Neural cell (in vitro differentiated cells): Measurements from ENCODE around the gene NUP98. TPM values are rescaled to one million over a fixed set of nuclear protein-coding genes. Genes with fewer than 3 reads are reported as not detected.

ENCODE experiments used
- H2AFZ ChIP-seq: fragments of 200-600, 300-800 bp; sonication (generic), shearing (Covaris generic); 2 replicates; pipeline ENCODE4 v1.6.0; 2014; ENCODE audit warnings: low read depth, mild to moderate bottlenecking, antibody characterized with exemption, low read length, moderate library complexity
- H3F3A ChIP-seq: fragments of 200-600 bp; shearing (Covaris generic); 2 replicates; pipeline ENCODE4 v1.6.1; 2016; ENCODE audit warnings: mild to moderate bottlenecking, moderate library complexity, mixed read lengths, antibody characterized with exemption, low read length; ENCODE audit not compliant: insufficient read depth, poor library complexity, severe bottlenecking
- H3K27ac ChIP-seq: fragments of 200-600, 300-800 bp; sonication (generic), shearing (Covaris generic); 2 replicates; pipeline ENCODE4 v1.5.1; 2014; ENCODE audit warnings: mild to moderate bottlenecking, low read length, moderate library complexity
- H3K27me3 ChIP-seq: fragments of 300-800, 200-600 bp; sonication (generic), shearing (Covaris generic); 2 replicates; pipeline ENCODE4 v1.6.0; 2014; ENCODE audit warnings: mild to moderate bottlenecking, low read depth, low read length, moderate library complexity; ENCODE audit not compliant: insufficient read depth
- H3K36me3 ChIP-seq: fragments of 300-800, 200-600 bp; sonication (generic), shearing (Covaris generic); 2 replicates; pipeline ENCODE4 v1.5.1; 2014; ENCODE audit warnings: mild to moderate bottlenecking, antibody characterized with exemption, low read length, moderate library complexity; ENCODE audit not compliant: insufficient read depth
- H3K4me2 ChIP-seq: fragments of 300-800, 200-600 bp; sonication (generic), shearing (Covaris generic); 2 replicates; pipeline ENCODE4 v1.6.0; 2014; ENCODE audit warnings: mild to moderate bottlenecking, low read length
- H3K4me3 ChIP-seq: fragments of 300-800, 200-600 bp; sonication (generic), shearing (Covaris generic); 2 replicates; pipeline ENCODE4 v1.5.1; 2014; ENCODE audit warnings: mild to moderate bottlenecking, low read length, moderate library complexity
- H3K79me2 ChIP-seq: fragments of 200-600 bp; shearing (Covaris generic); replicated peaks from 2 replicates; pipeline ENCODE4 v1.6.0; 2014; ENCODE audit warnings: mild to moderate bottlenecking, low read length, moderate library complexity; ENCODE audit not compliant: insufficient read depth
- H3K9ac ChIP-seq: fragments of 300-800, 200-600 bp; sonication (generic), shearing (Covaris generic); 2 replicates; pipeline ENCODE4 v1.6.1; 2016; ENCODE audit warnings: mild to moderate bottlenecking, low read length, mixed read lengths
- H3K9me2 ChIP-seq: fragments of 200-600 bp; shearing (Covaris generic); 2 replicates; pipeline ENCODE4 v1.6.1; 2016; ENCODE audit warnings: mild to moderate bottlenecking, low read length, mixed read lengths; ENCODE audit not compliant: insufficient read depth
- H3K9me3 ChIP-seq: fragments of 200-600, 300-800 bp; sonication (generic), shearing (Covaris generic); 2 replicates; pipeline ENCODE4 v1.6.1; 2016; ENCODE audit warnings: mild to moderate bottlenecking, mixed run types, low read length, moderate library complexity, mixed read lengths
- H4K20me1 ChIP-seq: fragments of 200-600 bp; shearing (Covaris generic); 2 replicates; pipeline ENCODE4 v1.6.1; 2016; ENCODE audit warnings: mild to moderate bottlenecking, mixed run types; ENCODE audit not compliant: insufficient read depth
- EP300 ChIP-seq: fragments of 450-650 bp; conservative IDR thresholded peaks from 2 replicates; pipeline ENCODE4 v1.6.1; 2014; ENCODE audit warnings: antibody characterized with exemption, mild to moderate bottlenecking, moderate library complexity; ENCODE audit not compliant: poor library complexity, severe bottlenecking
- EZH2 ChIP-seq: fragments of 200-600, 300-800 bp; shearing (Covaris generic), sonication (generic); IDR thresholded peaks from 2 replicates; pipeline ENCODE4 v1.6.1; 2014; ENCODE audit warnings: antibody characterized with exemption, low read length, borderline replicate concordance, mild to moderate bottlenecking; ENCODE audit not compliant: insufficient read depth, poor library complexity, severe bottlenecking
- MXI1 ChIP-seq: fragments of 450-650 bp; conservative IDR thresholded peaks from 2 replicates; pipeline ENCODE4 v1.6.1; 2014; ENCODE audit warnings: antibody characterized with exemption, mild to moderate bottlenecking; ENCODE audit not compliant: poor library complexity, severe bottlenecking
- POLR2AphosphoS5 ChIP-seq: IDR thresholded peaks from 2 replicates; pipeline ENCODE4 v1.6.1; 2012
- RAD21 ChIP-seq: fragments of 450-650 bp; conservative IDR thresholded peaks from 2 replicates; pipeline ENCODE4 v1.6.1; 2014; ENCODE audit warnings: antibody characterized with exemption, mild to moderate bottlenecking, moderate library complexity
- SMC3 ChIP-seq: fragments of 450-650 bp; conservative IDR thresholded peaks from 2 replicates; pipeline ENCODE4 v1.6.1; 2014; ENCODE audit warnings: antibody characterized with exemption, mild to moderate bottlenecking, moderate library complexity; ENCODE audit not compliant: poor library complexity
- TAF1 ChIP-seq: IDR thresholded peaks from 2 replicates; pipeline ENCODE4 v1.6.1; 2012; ENCODE audit warnings: low read depth
- polyA plus RNA-seq: library from polyadenylated mRNA; depleted of rRNA; stranded (reverse); fragments of >200 nt; gene quantifications from 2 replicates; pipeline ENCODE4 v1.2.3, GENCODE V29; 2014
- TF ChIP-seq, protein P1 (sequence below): fragments of 450-650 bp; IDR thresholded peaks from 2 replicates; pipeline ENCODE4 v1.5.1; 2014; ENCODE audit warnings: antibody characterized with exemption, mild to moderate bottlenecking, moderate library complexity; ENCODE audit not compliant: poor library complexity, severe bottlenecking
- TF ChIP-seq, protein P2 (sequence below): IDR thresholded peaks from 2 replicates; pipeline ENCODE4 v1.6.1; 2012; ENCODE audit warnings: borderline replicate concordance

The NUP98 gene
- polyA plus RNA-seq, 1 donor from 2014 or later: 28.9 TPM

DNA sequence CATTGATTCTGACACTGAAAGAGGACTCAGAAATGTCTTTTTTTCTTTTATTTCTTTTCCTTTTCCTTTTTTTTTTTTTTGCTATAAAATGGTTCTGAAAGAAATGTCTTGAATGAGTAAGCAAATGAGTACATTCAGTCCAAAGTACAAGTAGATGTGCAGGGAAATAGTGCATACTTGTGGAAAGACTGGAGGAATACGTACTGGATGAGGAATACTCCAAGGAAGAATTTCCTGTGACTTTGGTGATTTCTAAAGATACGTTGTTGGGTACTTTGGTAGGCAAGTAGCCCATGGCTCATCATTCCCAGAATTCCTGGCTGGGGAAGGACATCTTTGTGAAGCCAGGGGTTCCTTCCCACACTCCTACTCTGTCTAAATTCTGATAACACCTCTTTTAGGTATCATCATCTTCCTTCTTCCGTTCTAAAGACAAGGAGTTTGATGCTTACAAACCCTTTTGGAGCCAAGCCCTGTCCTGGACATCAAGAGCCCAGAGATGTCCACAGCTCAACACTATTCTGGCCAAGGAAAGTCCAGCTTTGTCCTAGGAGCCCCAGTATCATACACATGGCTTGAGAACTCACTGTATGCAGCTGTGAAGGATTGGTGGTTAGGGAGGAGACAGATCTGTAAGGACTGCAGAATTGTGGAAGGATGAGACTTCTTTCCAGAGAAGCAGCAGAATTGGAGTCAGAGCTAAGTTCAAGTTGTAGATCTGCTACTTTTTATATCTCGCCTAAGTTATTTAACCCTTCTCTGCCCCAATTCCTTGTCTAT lies 4.8 kb upstream of the NUP98 start:
- H3K9me2 ChIP-seq: no peaks in the 10 kb centered on the region
- H3K4me2 ChIP-seq: no peak overlapping the region
- H2AFZ ChIP-seq: no peak overlapping the region
- H3K27me3 ChIP-seq: no peaks in the 10 kb centered on the region
- H3K4me3 ChIP-seq: no peak overlapping the region
- no peaks in the 10 kb centered on the region for H4K20me1 ChIP-seq
- H3K9ac ChIP-seq: no peak overlapping the region
- no peaks in the 10 kb centered on the region for H3F3A ChIP-seq
- no peaks in the 10 kb centered on the region for H3K36me3 ChIP-seq
- no peaks in the 10 kb centered on the region for H3K9me3 ChIP-seq
- H3K27ac ChIP-seq: no peak overlapping the region
- TF ChIP-seq SMC3: no peak
- no peak for TF ChIP-seq MXI1
- TF ChIP-seq, protein P1, sequence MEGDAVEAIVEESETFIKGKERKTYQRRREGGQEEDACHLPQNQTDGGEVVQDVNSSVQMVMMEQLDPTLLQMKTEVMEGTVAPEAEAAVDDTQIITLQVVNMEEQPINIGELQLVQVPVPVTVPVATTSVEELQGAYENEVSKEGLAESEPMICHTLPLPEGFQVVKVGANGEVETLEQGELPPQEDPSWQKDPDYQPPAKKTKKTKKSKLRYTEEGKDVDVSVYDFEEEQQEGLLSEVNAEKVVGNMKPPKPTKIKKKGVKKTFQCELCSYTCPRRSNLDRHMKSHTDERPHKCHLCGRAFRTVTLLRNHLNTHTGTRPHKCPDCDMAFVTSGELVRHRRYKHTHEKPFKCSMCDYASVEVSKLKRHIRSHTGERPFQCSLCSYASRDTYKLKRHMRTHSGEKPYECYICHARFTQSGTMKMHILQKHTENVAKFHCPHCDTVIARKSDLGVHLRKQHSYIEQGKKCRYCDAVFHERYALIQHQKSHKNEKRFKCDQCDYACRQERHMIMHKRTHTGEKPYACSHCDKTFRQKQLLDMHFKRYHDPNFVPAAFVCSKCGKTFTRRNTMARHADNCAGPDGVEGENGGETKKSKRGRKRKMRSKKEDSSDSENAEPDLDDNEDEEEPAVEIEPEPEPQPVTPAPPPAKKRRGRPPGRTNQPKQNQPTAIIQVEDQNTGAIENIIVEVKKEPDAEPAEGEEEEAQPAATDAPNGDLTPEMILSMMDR: no peak
- no peak for TF ChIP-seq TAF1
- no peak for TF ChIP-seq EP300
- no peak for TF ChIP-seq EZH2
- TF ChIP-seq POLR2AphosphoS5: no peak
- TF ChIP-seq, protein P2, sequence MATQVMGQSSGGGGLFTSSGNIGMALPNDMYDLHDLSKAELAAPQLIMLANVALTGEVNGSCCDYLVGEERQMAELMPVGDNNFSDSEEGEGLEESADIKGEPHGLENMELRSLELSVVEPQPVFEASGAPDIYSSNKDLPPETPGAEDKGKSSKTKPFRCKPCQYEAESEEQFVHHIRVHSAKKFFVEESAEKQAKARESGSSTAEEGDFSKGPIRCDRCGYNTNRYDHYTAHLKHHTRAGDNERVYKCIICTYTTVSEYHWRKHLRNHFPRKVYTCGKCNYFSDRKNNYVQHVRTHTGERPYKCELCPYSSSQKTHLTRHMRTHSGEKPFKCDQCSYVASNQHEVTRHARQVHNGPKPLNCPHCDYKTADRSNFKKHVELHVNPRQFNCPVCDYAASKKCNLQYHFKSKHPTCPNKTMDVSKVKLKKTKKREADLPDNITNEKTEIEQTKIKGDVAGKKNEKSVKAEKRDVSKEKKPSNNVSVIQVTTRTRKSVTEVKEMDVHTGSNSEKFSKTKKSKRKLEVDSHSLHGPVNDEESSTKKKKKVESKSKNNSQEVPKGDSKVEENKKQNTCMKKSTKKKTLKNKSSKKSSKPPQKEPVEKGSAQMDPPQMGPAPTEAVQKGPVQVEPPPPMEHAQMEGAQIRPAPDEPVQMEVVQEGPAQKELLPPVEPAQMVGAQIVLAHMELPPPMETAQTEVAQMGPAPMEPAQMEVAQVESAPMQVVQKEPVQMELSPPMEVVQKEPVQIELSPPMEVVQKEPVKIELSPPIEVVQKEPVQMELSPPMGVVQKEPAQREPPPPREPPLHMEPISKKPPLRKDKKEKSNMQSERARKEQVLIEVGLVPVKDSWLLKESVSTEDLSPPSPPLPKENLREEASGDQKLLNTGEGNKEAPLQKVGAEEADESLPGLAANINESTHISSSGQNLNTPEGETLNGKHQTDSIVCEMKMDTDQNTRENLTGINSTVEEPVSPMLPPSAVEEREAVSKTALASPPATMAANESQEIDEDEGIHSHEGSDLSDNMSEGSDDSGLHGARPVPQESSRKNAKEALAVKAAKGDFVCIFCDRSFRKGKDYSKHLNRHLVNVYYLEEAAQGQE: no peak
- TF ChIP-seq RAD21: no peak
- H3K79me2 ChIP-seq: no peaks in the 10 kb centered on the region

DNA sequence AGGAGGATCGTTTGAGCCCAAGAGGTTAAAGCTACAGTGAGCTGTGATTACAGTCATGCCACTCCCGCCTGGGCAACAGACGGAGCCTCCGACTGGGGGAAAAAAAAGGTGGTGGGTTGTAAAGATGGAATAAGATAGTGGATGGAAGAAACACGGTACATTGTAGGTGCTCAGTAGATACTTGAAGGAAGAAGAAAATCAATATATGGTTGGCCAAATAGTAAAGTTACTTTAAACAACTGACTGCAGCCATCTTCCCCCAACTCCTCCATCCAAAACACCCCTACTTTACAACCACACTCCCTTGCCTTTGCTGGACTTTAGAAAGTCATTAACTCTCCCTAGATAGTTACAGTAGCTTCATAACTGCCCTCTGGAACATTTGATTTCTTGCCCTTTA lies 2.5 kb upstream of the NUP98 start:
- no peak overlapping the region for H3K4me3 ChIP-seq
- H3K9ac ChIP-seq: no peak overlapping the region
- TF ChIP-seq EZH2 (no peak), POLR2AphosphoS5 (no peak), EP300 (no peak), TAF1 (no peak), MXI1 (no peak), RAD21 (no peak), SMC3 (no peak)
- TF ChIP-seq, protein P2: no peak
- TF ChIP-seq, protein P1: no peak
- peaks cover 22% of the 10 kb centered on the region for H3K79me2 ChIP-seq
- no peak overlapping the region for H3K4me2 ChIP-seq
- no peaks in the 10 kb centered on the region for H3F3A ChIP-seq
- no peaks in the 10 kb centered on the region for H3K36me3 ChIP-seq
- H3K9me2 ChIP-seq: no peaks in the 10 kb centered on the region
- no peaks in the 10 kb centered on the region for H3K9me3 ChIP-seq
- H3K27me3 ChIP-seq: no peaks in the 10 kb centered on the region
- no peak overlapping the region for H3K27ac ChIP-seq
- H2AFZ ChIP-seq: no peak overlapping the region
- no peaks in the 10 kb centered on the region for H4K20me1 ChIP-seq
